Natural killer cell (primary cell): ENCODE data around the gene ACKR3. TPM values are rescaled to one million over a fixed set of nuclear protein-coding genes. Genes with fewer than 3 reads are reported as not detected.

ENCODE experiments used
- ATAC-seq, 3 donors: fragments of 150-1000 bp in 2 of 3; fragments of 200-7000 bp in 1 of 3; cut with Tn5 transposase; 1 replicate in 1 of 3; 2 replicates in 2 of 3; pipeline ENCODE4 v1.10.0; 2021; ENCODE audit warnings: mild to moderate bottlenecking in 2 of 3, moderate library complexity in 2 of 3
- DNase-seq, 2 donors: peaks; one replicate each; pipeline versions ENCODE4 v3.0.0 to v3.0.0-alpha.2; 2013 to 2021; ENCODE audit warnings: mixed read lengths in 1 of 2
- H3K27ac ChIP-seq: one replicate; pipeline ENCODE4 v1.5.1; 2013; ENCODE audit warnings: mild to moderate bottlenecking, low read length
- H3K27me3 ChIP-seq: one replicate; pipeline ENCODE4 v1.6.1; 2013; ENCODE audit warnings: low read length; ENCODE audit not compliant: control insufficient read depth, insufficient read depth
- H3K36me3 ChIP-seq: one replicate; pipeline ENCODE4 v1.6.1; 2013; ENCODE audit warnings: low read length; ENCODE audit not compliant: control insufficient read depth, insufficient read depth
- H3K4me1 ChIP-seq: one replicate; pipeline ENCODE4 v1.6.1; 2013; ENCODE audit warnings: low read length; ENCODE audit not compliant: control insufficient read depth, insufficient read depth
- H3K4me3 ChIP-seq: one replicate; pipeline ENCODE4 v1.5.1; 2013; ENCODE audit warnings: low read length
- H3K9me3 ChIP-seq: one replicate; pipeline ENCODE4 v1.6.1; 2013; ENCODE audit warnings: low read length; ENCODE audit not compliant: control insufficient read depth, insufficient read depth
- H3K27ac Mint-ChIP-seq, 2 donors: one replicate each; pipeline ENCODE4 v1.8.0; 2022; ENCODE audit warnings: mild to moderate bottlenecking in 2 of 2, mixed read lengths in 2 of 2, moderate library complexity in 1 of 2
- H3K27me3 Mint-ChIP-seq, 2 donors: one replicate each; pipeline ENCODE4 v1.8.0; 2022; ENCODE audit warnings: low read depth in 2 of 2, mixed read lengths in 2 of 2
- H3K36me3 Mint-ChIP-seq: one replicate; pipeline ENCODE4 v1.8.0; 2022; ENCODE audit warnings: mixed read lengths
- H3K4me1 Mint-ChIP-seq, 2 donors: one replicate each; pipeline ENCODE4 v1.8.0; 2022; ENCODE audit warnings: mixed read lengths in 2 of 2
- H3K4me3 Mint-ChIP-seq: one replicate; pipeline ENCODE4 v1.8.0; 2022; ENCODE audit warnings: mild to moderate bottlenecking, moderate library complexity, mixed read lengths
- H3K9me3 Mint-ChIP-seq, 2 donors: one replicate each; pipeline ENCODE4 v1.8.0; 2022; ENCODE audit warnings: mixed read lengths in 2 of 2
- WGBS: methylation state at CpG from one replicate; pipeline ENCODE4 v1.1.7; 2013; ENCODE audit warnings: missing lambda C conversion rate; ENCODE audit not compliant: insufficient coverage; 5-methylcytosine and 5-hydroxymethylcytosine counted together
- intact Hi-C: fragments of 100-400 bp; cut with micrococcal nuclease; formaldehyde crosslinking; loops from one replicate; pipeline ENCODE4 v1.14.2; 2022
- total RNA-seq, 4 donors: library from RNA; stranded (reverse); fragments of 120-200 nt in 1 of 4; gene quantifications; one replicate each; pipeline versions ENCODE4 v1.2.3 to v1.2.4, GENCODE V29; 2013 to 2022
- TF ChIP-seq, protein P1 (sequence below): fragments of 200-600 bp; IDR thresholded peaks from one replicate; pipeline ENCODE4 v1.8.0; 2022; ENCODE audit warnings: antibody characterized with exemption

Gene ACKR3
- total RNA-seq, 3 donors from 2014 or later (not counting 1 experiment from before 2014, with no cell fraction given): 4.4 to 5.5 (median 4.6) TPM

DNA sequence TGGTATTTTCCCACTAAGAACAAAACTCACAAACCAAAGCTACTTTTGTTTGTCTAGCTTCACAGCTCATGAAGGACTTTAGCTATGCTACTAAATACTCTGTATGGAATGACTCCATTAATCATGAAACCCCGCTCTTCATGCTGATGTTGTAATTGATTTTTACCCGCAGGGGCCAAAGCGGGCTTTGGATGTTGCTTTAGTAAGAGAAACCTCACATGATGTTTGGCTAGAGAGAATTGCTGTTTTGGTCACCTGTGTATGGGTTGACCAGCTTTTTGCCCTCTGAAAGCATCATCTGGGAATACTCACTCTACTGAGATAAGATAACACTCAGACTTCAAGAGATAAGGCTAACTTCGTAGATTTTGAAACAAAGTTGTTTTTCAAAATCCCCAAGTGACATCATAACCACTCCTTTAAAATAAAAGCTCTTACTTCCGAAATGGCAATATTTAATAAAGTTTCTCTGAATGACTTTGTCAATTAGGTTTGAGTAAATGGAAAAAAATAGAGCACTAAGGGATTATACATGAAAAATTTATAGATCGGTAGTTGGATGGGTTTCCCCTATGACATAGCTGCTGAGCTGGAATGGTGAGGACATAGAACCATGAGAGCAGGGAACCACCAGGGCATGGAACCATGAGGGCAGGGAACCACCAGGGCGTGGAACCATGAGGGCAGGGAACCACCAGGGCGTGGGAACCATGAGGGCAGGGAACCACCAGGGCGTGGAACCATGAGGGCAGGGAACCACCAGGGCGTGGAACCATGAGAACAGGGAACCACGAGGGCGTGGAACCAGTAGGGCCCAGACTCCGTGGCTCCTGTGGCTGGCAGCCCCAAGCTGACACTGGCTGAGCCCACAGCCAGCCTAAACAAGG lies 31.9 kb downstream of the ACKR3 start:
- TF ChIP-seq, protein P1, sequence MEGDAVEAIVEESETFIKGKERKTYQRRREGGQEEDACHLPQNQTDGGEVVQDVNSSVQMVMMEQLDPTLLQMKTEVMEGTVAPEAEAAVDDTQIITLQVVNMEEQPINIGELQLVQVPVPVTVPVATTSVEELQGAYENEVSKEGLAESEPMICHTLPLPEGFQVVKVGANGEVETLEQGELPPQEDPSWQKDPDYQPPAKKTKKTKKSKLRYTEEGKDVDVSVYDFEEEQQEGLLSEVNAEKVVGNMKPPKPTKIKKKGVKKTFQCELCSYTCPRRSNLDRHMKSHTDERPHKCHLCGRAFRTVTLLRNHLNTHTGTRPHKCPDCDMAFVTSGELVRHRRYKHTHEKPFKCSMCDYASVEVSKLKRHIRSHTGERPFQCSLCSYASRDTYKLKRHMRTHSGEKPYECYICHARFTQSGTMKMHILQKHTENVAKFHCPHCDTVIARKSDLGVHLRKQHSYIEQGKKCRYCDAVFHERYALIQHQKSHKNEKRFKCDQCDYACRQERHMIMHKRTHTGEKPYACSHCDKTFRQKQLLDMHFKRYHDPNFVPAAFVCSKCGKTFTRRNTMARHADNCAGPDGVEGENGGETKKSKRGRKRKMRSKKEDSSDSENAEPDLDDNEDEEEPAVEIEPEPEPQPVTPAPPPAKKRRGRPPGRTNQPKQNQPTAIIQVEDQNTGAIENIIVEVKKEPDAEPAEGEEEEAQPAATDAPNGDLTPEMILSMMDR: no peak
- intact Hi-C loops: no loop called here
- no peaks in the 10 kb centered on the region for H3K36me3 Mint-ChIP-seq
- no peak overlapping the region for H3K27ac ChIP-seq
- no peaks in the 10 kb centered on the region for H3K9me3 ChIP-seq
- H3K4me3 Mint-ChIP-seq: no peak overlapping the region
- DNase-seq: no peak
- peaks cover 17% of the 10 kb centered on the region for H3K4me1 ChIP-seq
- ATAC-seq: no peak
- H3K27me3 Mint-ChIP-seq: peaks cover 40 to 54% of the 10 kb centered on the region in 2 donors
- H3K4me3 ChIP-seq: no peak overlapping the region
- 69% methylated on average over 12 of the region's 13 CpGs for WGBS
- H3K4me1 Mint-ChIP-seq: peaks cover 31 to 41% of the 10 kb centered on the region in 2 donors
- peaks cover 26% of the 10 kb centered on the region for H3K27me3 ChIP-seq
- no peaks in the 10 kb centered on the region for H3K9me3 Mint-ChIP-seq
- H3K36me3 ChIP-seq: no peaks in the 10 kb centered on the region
- no peak overlapping the region for H3K27ac Mint-ChIP-seq

DNA sequence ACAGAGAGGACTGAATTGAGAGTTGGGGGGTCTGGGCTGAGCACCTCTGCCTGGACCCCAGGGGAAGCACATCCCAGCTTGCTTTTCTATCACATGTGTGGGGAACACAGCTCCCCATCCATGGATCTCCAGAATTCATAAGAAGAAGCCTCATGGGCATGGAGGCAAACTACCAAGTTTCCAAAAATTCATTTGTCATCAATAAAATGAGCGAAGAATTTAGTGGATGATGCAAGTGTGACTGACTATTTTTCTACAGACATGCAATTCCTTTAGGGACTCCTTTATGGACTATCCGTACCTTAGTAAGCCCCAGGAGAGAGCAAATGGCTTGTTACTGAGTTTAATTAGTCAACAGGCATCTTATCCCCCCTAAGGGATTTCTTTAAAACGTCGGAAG lies 33.1 kb downstream of the ACKR3 start:
- H3K9me3 Mint-ChIP-seq: no peaks in the 10 kb centered on the region
- DNase-seq (no peak), ATAC-seq (no peak)
- no peaks in the 10 kb centered on the region for H3K36me3 ChIP-seq
- no peak overlapping the region for H3K27ac ChIP-seq
- no peaks in the 10 kb centered on the region for H3K9me3 ChIP-seq
- TF ChIP-seq, protein P1: no peak
- H3K27me3 Mint-ChIP-seq: peaks cover 50 to 65% of the 10 kb centered on the region in 2 donors
- peaks cover 31% of the 10 kb centered on the region for H3K27me3 ChIP-seq
- peaks cover 42 to 53% of the 10 kb centered on the region in 2 donors for H3K4me1 Mint-ChIP-seq
- H3K4me3 ChIP-seq: no peak overlapping the region
- H3K4me1 ChIP-seq: peaks cover 28% of the 10 kb centered on the region
- WGBS: 95% methylated on average over 4 of the region's 4 CpGs
- no peak overlapping the region for H3K4me3 Mint-ChIP-seq
- H3K36me3 Mint-ChIP-seq: no peaks in the 10 kb centered on the region
- no peak overlapping the region for H3K27ac Mint-ChIP-seq
- intact Hi-C loops: no loop called here

DNA sequence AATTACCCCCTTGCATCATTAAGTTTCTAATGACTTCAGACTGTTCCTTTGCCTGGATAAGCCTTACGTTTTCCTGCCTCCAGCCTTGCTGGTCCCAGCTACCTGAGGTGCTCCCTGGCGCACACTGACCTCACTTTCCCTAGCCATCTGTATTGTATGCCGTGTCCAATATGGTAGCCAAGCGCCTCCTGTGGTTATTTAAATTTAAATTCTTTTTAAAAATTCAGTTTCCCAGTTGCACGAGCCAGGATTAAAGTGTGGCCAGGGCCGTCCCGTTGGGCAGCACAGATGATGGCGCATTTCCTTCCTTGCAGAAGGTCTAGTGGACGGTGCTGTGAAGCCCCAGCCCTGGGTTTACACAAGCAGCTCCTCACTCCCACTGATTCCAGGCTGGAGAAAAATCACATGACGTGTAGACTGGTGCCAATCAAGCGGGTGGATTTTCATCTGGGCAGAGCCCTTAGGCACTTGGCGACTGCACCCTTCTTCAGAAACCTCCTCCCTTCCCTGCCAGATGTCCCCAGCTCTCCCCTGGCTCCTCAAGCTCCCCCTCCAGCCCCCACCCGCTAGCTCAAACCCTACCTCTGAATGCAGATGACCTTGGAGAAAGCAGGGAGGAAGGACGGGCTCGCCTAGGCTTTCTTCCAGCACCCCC lies 33.9 kb downstream of the ACKR3 start:
- no peaks in the 10 kb centered on the region for H3K9me3 Mint-ChIP-seq
- H3K36me3 Mint-ChIP-seq: no peaks in the 10 kb centered on the region
- DNase-seq (no peak), ATAC-seq (no peak)
- H3K9me3 ChIP-seq: no peaks in the 10 kb centered on the region
- peaks cover 36% of the 10 kb centered on the region for H3K4me1 ChIP-seq
- no peak overlapping the region for H3K27ac ChIP-seq
- WGBS: 90% methylated on average over 15 of the region's 15 CpGs
- no peaks in the 10 kb centered on the region for H3K36me3 ChIP-seq
- intact Hi-C loops: no loop called here
- H3K4me1 Mint-ChIP-seq: peaks cover 50 to 60% of the 10 kb centered on the region in 2 donors
- H3K27me3 ChIP-seq: peaks cover 31% of the 10 kb centered on the region
- no peak overlapping the region for H3K4me3 Mint-ChIP-seq
- H3K4me3 ChIP-seq: no peak overlapping the region
- H3K27ac Mint-ChIP-seq: no peak overlapping the region
- TF ChIP-seq, protein P1: no peak
- peaks cover 53 to 68% of the 10 kb centered on the region in 2 donors for H3K27me3 Mint-ChIP-seq
